ENCODE measurements around the gene BCL2L13. TPM values are rescaled to one million over a fixed set of nuclear protein-coding genes. Genes with fewer than 3 reads are reported as not detected.

BCL2L13 gene
- total RNA-seq, 1 donor from 2014 or later: 64.2 TPM

GRCh38 chr22:17777717-17778044, 139.1 kb downstream of the BCL2L13 start:
- DNase-seq (ENCODE audit: low read depth, low spot score): no peak

- no peak for DNase-seq (ENCODE audit: low read depth, low spot score)
Measured at GRCh38 chr22:17778412-17778976, 139.9 kb downstream of the BCL2L13 start.

GRCh38 chr22:17779286-17780115, 140.9 kb downstream of the BCL2L13 start:
- DNase-seq (ENCODE audit: low read depth, low spot score): no peak

- no peak for DNase-seq (ENCODE audit: low read depth, low spot score)
Measured at GRCh38 chr22:17780116-17780740, 141.7 kb downstream of the BCL2L13 start.

Other genes with a start within 250 kb of the BCL2L13 start
- gene SLC25A18, start 75.3 kb upstream of the BCL2L13 start, total RNA-seq: not detected in 2 replicates
- gene ATP6V1E1, start 10.0 kb upstream of the BCL2L13 start, total RNA-seq: 119 and 124 TPM in 2 replicates
- 48.3 and 65.7 TPM in 2 replicates for gene BID, start 135.7 kb downstream of the BCL2L13 start, total RNA-seq